ENCODE data around the gene SELPLG.

SELPLG gene

GRCh38 chr12:108676707-108677106, 43.0 kb upstream of the SELPLG start:
- in situ Hi-C loops (cut with MboI; ENCODE audit: low pct_unique_long_range_greater_than_20kb, low sequenced_read_pairs, unreplicated experiment): no loop called here
- TF ChIP-seq CTCF (IDR thresholded peaks at IDR 0.05; ENCODE audit: extremely low read depth, insufficient read depth, missing control alignments): no peak
- no peak for DNase-seq (ENCODE audit: low spot score)

GRCh38 chr12:108675792-108676191, 42.1 kb upstream of the SELPLG start:
- in situ Hi-C loops (cut with MboI; ENCODE audit: low pct_unique_long_range_greater_than_20kb, low sequenced_read_pairs, unreplicated experiment): no loop called here
- TF ChIP-seq CTCF (IDR thresholded peaks at IDR 0.05; ENCODE audit: extremely low read depth, insufficient read depth, missing control alignments): no peak
- DNase-seq (ENCODE audit: low spot score): no peak

- in situ Hi-C loops (cut with MboI; ENCODE audit: low pct_unique_long_range_greater_than_20kb, low sequenced_read_pairs, unreplicated experiment): loop anchor here (25.0 kb wide), 1 partner anchor 415 kb away; the partner anchor contains the start of genes ALKBH2 and UNG
- DNase-seq (ENCODE audit: low spot score): no peak
- no peak for TF ChIP-seq CTCF (IDR thresholded peaks at IDR 0.05; ENCODE audit: extremely low read depth, insufficient read depth, missing control alignments)
These were observed 38.4 kb upstream of the SELPLG start for GRCh38 chr12:108672054-108672453.

GRCh38 chr12:108671110-108671509, 37.4 kb upstream of the SELPLG start:
- DNase-seq (ENCODE audit: low spot score): no peak
- TF ChIP-seq CTCF (IDR thresholded peaks at IDR 0.05; ENCODE audit: extremely low read depth, insufficient read depth, missing control alignments): no peak
- in situ Hi-C loops (cut with MboI; ENCODE audit: low pct_unique_long_range_greater_than_20kb, low sequenced_read_pairs, unreplicated experiment): loop anchor here (25.0 kb wide), 1 partner anchor 416 kb away; the partner anchor contains the start of genes ALKBH2 and UNG

GRCh38 chr12:108670066-108670631, 36.5 kb upstream of the SELPLG start:
- DNase-seq (ENCODE audit: low spot score): no peak
- no peak for TF ChIP-seq CTCF (IDR thresholded peaks at IDR 0.05; ENCODE audit: extremely low read depth, insufficient read depth, missing control alignments)
- in situ Hi-C loops (cut with MboI; ENCODE audit: low pct_unique_long_range_greater_than_20kb, low sequenced_read_pairs, unreplicated experiment): loop anchor here (25.0 kb wide), 1 partner anchor 417 kb away; the partner anchor contains the start of genes ALKBH2 and UNG

GRCh38 chr12:108668542-108668941, 34.8 kb upstream of the SELPLG start:
- in situ Hi-C loops (cut with MboI; ENCODE audit: low pct_unique_long_range_greater_than_20kb, low sequenced_read_pairs, unreplicated experiment): loop anchor here (25.0 kb wide), 1 partner anchor 419 kb away; the partner anchor contains the start of genes ALKBH2 and UNG
- no peak for TF ChIP-seq CTCF (IDR thresholded peaks at IDR 0.05; ENCODE audit: extremely low read depth, insufficient read depth, missing control alignments)

More at GRCh38 chr12:108668542-108668941, 34.8 kb upstream of the SELPLG start:
- no peak for DNase-seq (ENCODE audit: low spot score)
